Left kidney (tissue), 8 donors: ENCODE measurements around the gene SHMT2. TPM values are rescaled to one million over a fixed set of nuclear protein-coding genes. Genes with fewer than 3 reads are reported as not detected.

Experiments
- DNase-seq: peaks from one replicate; pipeline ENCODE4 v3.0.0-alpha.2; 2013
- long read RNA-seq, 8 donors: transcript quantifications; one replicate each; lab custom pipeline, GENCODE V29; 2026
- polyA plus RNA-seq: library from polyadenylated mRNA; unstranded; fragments of 120-200 nt; gene quantifications from one replicate; pipeline ENCODE4 v1.2.1, GENCODE V29; 2013; ENCODE audit not compliant: insufficient read length

The SHMT2 gene
- 71.6 TPM for polyA plus RNA-seq
- long read RNA-seq, donor 1, transcript SHMT2-201 (12 exons, 2,537 nt), result major isoform, 20 of 21 reads
- long read RNA-seq, donor 1, partial matches to known transcripts, result 0 of 21 reads
- long read RNA-seq, donor 1, other reads (novel, unspliced or antisense), result 0 of 21 reads
- long read RNA-seq, donor 2, transcript SHMT2-201 (12 exons, 2,537 nt), result major isoform, 9 of 15 reads
- long read RNA-seq, donor 2, partial matches to known transcripts, result 5 of 15 reads
- long read RNA-seq, donor 2, other reads (novel, unspliced or antisense), result 0 of 15 reads
- long read RNA-seq, donor 3, transcript SHMT2-201 (12 exons, 2,537 nt), result major isoform, 15 of 20 reads
- long read RNA-seq, donor 3, partial matches to known transcripts, result 0 of 20 reads
- long read RNA-seq, donor 3, other reads (novel, unspliced or antisense), result 0 of 20 reads
- long read RNA-seq, donor 4, result 0 reads
- long read RNA-seq, donor 5, transcript SHMT2-201 (12 exons, 2,537 nt), result major isoform, 23 of 29 reads
- long read RNA-seq, donor 5, partial matches to known transcripts, result 6 of 29 reads
- long read RNA-seq, donor 5, other reads (novel, unspliced or antisense), result 0 of 29 reads
- long read RNA-seq, donor 6, transcript SHMT2-201 (12 exons, 2,537 nt), result major isoform, 10 of 18 reads
- long read RNA-seq, donor 6, partial matches to known transcripts, result 6 of 18 reads
- long read RNA-seq, donor 6, other reads (novel, unspliced or antisense), result 0 of 18 reads
- long read RNA-seq, donor 7, transcript SHMT2-201 (12 exons, 2,537 nt), result major isoform, 29 of 54 reads
- long read RNA-seq, donor 7, partial matches to known transcripts, result 20 of 54 reads
- long read RNA-seq, donor 7, other reads (novel, unspliced or antisense), result 0 of 54 reads
- long read RNA-seq, donor 8, transcript SHMT2-201 (12 exons, 2,537 nt), result major isoform, 9 of 9 reads
- long read RNA-seq, donor 8, partial matches to known transcripts, result 0 of 9 reads
- long read RNA-seq, donor 8, other reads (novel, unspliced or antisense), result 0 of 9 reads

DNA sequence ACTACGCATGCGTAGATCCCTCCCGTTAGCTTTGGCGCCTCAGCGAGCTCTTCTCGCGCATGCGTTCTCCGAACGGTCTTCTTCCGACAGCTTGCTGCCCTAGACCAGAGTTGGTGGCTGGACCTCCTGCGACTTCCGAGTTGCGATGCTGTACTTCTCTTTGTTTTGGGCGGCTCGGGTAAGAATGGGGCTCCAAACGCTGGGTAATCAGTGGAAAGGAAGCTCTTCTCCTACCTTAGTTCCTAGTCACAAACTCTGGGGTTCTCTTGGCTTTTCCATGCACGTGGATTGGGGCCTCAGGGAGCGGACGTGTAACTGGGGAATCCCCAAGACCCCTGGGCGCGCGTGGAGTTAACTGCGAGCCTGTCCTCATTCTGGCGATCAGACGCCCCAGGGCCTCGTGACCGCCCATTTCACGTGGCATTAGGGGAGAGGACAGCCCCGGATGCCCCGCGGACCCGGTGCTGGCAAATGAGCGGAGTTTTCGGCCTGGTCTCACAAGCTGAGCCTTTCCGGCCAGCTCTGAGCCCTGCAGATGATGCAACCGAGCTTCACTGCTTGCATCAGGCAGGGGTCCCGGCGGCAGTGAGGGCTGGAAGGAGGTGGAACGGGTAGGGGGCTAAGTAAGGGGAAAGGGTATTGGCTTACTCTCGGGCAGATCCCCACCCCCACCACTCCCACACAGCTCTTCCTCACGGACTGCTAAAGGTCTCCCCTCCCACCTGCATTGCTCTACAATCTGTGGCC lies at the start of gene SHMT2:
Gene SHMT2, plus strand, starts transcription at position 78 of the 747 bp plus-strand sequence. Its CDS starts 68 bp downstream, at position 146.
- DNase-seq, result peak; percentile 95

DNA sequence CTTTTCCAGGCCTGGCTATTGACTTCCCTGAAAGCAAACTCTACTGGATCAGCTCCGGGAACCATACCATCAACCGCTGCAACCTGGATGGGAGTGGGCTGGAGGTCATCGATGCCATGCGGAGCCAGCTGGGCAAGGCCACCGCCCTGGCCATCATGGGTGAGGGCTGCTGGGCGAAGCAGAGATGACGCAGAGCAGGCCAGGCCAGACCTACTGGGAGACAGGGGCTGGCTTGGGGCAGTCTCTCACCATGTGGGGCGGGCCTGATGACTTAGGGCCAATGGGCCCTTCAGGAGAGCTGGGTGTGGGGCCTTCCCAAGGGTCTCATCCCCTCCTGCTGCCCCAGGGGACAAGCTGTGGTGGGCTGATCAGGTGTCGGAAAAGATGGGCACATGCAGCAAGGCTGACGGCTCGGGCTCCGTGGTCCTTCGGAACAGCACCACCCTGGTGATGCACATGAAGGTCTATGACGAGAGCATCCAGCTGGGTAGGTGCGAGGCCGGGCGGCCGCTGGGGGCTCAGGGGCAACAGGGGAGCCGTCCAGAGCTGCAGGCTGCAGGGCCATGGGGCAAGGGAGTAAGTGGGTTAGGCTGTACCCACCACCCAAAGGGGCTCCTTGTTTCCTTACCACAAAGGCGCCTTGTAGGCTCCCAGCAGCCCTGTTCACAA lies 49.1 kb upstream of the SHMT2 start:
- DNase-seq, result no peak

DNA sequence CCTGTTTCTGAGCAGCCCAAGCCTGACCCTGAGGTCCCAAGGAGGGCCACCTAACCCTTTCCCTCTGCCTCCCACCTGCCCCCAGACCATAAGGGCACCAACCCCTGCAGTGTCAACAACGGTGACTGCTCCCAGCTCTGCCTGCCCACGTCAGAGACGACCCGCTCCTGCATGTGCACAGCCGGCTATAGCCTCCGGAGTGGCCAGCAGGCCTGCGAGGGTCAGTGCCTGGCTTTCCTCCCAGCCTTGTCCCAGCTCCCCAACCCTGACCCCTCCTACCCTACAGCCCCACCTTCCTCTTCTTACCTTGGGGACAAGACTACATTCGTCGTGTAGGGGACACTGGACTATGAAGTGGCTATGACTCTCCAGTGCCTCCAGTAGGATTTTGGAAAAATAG lies 48.4 kb upstream of the SHMT2 start:
- no peak for DNase-seq

DNA sequence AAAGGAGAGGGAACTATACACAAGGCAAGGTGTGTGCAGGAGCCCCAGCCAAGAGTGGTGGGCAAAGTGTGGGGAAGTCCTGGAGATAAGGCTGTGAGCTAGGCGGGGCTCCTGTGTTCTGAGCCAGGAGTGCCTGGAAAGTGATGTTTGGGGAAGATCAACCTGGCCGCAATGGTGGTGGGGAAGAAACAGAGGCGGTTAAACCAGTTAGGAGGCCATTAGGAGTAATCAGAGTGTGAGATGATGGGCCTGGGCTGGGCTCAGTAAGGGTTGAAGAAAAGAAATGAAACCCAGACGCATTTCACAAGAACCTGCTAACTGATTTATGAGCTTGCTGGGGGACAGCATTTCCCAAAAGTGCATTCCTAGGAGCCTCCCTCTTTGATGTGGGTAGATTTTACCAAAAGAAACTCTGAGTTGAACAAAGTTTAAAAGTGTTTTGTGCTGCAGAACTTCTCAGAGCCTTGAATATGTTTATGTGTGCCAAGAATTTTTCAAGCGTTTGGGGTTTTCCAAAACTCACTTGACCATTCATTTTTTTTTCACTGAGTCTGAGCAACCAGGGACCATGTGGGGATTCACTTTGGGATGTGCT lies 47.9 kb upstream of the SHMT2 start:
- DNase-seq, result no peak

DNA sequence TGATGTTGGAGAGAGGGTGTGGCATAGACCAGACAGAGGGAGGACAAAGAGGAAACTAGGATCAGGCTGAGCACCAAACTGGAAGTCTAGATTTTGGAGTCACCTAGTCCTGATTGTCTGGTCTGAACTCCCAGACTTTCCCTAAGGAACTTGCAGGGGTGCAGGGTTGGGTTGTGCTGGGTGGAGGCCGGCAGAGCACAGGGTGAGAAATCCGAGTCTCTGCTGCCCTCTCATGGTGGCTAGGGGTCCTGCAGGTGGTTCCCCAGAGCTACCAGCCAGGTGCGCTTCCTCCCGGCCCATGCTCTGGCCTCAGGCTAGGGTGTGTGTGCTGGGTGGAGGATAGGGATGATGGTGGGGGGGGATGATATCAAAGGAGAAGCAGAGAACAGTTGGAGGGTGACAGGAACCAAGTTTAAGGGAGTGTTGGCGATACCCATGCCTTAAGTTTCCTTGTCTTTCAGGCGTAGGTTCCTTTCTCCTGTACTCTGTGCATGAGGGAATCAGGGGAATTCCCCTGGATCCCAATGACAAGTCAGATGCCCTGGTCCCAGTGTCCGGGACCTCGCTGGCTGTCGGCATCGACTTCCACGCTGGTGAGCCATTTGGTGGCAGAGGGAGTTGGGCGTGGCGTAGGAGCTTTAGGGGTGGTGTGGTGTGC lies 46.5 kb upstream of the SHMT2 start:
- DNase-seq, result peak; percentile 57

DNA sequence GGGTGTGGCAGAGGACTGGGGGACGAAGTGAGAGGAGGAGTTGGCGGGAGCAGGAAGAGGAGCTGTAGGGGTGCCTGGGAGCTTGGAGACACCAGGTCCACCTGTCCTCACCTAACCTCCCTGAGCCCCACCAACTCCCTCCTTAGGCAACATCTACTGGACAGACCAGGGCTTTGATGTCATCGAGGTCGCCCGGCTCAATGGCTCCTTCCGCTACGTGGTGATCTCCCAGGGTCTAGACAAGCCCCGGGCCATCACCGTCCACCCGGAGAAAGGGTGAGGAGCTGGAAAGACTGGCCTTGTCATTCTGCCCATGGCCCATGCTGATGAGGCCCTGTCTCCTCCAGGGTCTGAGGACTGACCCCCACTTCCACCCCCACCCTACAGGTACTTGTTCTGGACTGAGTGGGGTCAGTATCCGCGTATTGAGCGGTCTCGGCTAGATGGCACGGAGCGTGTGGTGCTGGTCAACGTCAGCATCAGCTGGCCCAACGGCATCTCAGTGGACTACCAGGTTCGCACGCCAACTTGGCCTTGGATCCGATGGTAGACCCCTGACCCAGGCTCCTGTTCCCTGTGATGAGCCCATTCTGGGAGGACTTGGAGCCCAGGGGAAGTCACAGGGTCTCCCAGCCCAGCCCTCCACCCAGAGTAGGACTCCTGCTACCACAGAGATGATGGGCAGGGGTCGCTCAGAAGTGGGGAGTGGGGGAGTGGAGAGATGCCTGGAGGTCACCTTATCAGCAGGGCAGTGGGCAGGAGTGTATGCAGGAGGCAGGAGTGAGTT lies 45.4 kb upstream of the SHMT2 start:
- DNase-seq, result no peak

DNA sequence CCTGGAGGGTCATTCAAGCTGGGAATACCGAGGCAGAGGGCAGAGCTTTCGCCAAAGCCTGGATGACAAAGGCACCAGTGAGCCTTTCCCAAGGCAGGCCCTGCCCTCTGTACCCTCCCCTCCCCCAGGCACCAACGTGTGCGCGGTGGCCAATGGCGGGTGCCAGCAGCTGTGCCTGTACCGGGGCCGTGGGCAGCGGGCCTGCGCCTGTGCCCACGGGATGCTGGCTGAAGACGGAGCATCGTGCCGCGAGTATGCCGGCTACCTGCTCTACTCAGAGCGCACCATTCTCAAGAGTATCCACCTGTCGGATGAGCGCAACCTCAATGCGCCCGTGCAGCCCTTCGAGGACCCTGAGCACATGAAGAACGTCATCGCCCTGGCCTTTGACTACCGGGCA lies 44.1 kb upstream of the SHMT2 start:
- DNase-seq, result no peak

DNA sequence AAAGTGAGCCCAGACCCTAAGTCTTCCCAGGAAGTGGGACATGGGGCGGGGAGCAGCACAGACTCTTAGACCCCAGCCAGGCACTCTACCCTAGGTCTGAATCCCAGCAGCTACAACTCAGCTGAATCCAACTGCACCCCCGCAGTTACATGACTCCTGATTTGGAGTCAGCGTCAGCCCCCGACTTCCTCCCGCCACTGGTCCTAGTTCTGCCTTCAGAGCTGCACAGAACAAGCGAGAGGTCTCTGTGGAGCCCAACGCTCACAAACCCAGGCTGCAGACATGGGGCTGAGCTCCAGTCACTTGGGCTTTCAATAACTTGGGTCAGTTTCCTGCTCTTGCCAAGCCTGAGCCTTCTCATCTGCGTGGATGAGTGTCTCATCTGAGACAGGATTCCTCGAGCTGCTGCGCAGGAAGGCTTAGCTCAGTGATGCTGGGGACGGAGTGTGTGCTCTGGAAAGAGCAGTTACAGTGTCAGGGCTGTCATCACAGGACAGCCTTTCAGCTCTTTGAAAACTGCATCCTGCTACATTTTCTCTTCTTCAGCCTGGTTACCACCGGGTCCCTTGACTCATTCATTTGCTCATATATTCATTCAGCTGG lies 43.5 kb upstream of the SHMT2 start:
- DNase-seq, result no peak

DNA sequence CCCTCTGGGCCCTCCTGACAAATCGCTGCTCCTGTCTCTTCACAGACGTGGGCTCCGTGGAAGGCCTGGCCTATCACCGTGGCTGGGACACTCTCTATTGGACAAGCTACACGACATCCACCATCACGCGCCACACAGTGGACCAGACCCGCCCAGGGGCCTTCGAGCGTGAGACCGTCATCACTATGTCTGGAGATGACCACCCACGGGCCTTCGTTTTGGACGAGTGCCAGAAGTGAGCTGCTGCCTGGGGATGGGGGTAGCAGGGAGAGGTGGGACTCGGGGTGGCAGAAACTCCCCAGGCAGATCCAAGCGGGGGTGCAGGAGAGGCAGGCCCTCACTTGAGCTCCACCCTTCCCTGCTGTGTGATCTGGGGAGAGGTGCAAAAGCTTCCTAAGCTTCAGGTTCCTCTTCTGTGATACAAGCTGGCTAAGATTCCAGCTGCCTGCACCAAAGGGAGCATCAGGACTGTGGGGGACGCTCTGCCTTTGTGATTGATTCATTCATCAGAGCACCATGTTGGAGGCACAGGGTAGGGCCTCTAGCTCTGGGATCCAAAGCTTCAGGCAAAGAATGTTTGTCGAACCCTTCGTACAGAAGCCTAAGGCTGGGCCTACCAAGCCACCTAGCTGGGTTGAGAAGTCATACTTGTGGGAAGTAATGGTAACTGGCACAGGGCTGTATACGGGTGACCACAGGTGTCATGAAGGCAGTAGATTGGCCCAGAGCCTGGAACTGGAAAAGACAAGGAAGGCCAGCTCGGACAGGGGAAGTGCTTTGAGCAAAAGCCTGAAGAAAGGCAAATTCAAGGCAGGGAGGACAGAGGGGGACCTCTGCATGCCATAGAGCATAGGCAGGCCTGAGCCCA lies 42.1 kb upstream of the SHMT2 start:
- no peak for DNase-seq

DNA sequence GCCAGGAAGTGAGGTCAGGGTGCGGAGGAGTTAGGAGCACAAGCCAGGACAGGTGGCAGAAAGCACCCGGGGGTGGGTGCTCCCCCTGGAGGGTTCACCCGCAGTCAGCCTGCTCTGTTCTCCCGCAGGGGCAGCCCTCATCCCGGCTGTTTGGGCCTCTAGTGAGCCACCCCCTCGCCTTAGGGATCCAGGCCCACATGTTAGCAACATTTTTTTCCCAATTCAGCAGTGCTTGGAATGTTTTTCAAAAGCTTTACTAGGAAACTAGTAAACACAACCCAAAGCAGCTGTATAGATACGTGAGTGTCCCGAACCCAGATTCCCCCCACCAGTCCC lies 41.5 kb upstream of the SHMT2 start:
- DNase-seq, result no peak

DNA sequence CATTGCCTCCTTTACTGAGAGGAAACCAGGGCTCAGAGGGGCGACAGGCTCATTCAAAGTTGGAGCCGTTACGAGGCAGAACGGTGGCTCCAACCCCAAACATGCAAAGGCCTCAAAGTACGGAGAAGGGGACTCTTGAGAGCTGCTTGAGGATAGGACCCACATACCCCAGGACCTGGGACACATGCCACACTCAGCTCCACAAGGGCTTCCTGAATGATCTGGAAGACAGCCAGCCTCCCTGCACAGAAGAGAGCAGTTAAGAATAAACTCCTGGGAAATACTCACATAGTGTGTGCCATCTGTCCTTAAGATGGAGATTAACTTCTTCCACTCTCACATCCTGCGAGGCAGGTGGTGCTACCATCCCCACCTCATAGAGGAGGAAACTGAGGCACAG lies 39.5 kb upstream of the SHMT2 start:
- DNase-seq, result no peak

DNA sequence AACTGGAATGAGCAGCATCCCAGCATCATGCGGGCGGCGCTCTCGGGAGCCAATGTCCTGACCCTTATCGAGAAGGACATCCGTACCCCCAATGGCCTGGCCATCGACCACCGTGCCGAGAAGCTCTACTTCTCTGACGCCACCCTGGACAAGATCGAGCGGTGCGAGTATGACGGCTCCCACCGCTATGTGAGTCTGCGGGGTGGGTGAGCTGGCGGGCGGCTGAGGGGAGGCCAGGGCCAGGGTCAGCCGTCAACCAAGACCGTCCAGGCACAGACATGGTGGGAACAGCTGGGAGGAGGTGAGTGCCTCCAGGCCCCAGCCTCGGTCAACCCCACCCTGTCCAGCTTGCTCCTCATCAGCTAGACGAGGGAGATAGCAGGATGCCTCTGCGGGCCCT lies 38.7 kb upstream of the SHMT2 start:
- no peak for DNase-seq

DNA sequence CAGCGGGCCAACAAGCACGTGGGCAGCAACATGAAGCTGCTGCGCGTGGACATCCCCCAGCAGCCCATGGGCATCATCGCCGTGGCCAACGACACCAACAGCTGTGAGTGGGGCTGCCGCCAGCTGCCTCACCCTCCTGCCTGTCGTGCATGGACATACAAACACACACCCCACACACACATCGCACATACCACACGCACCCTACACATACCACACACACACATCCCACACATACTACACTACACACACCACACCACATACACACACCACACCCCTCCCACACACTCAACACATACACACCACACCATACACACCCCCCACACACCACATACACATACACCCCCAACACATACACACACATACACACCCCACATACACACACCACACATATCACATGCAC lies 38.1 kb upstream of the SHMT2 start:
- DNase-seq, result no peak

DNA sequence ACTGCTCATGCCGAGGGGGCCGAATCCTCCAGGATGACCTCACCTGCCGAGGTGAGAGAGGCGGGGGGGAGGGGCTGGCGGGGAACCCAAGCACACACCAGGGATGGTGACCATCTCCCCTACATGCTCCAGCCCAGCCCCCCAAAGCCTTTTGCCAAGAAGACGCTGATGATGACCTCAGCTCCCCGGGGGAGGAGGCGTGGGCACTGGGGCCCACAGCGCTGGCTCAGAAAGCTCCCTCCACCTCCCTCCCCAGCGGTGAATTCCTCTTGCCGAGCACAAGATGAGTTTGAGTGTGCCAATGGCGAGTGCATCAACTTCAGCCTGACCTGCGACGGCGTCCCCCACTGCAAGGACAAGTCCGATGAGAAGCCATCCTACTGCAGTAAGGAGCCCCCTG lies 36.6 kb upstream of the SHMT2 start:
- DNase-seq, result no peak

DNA sequence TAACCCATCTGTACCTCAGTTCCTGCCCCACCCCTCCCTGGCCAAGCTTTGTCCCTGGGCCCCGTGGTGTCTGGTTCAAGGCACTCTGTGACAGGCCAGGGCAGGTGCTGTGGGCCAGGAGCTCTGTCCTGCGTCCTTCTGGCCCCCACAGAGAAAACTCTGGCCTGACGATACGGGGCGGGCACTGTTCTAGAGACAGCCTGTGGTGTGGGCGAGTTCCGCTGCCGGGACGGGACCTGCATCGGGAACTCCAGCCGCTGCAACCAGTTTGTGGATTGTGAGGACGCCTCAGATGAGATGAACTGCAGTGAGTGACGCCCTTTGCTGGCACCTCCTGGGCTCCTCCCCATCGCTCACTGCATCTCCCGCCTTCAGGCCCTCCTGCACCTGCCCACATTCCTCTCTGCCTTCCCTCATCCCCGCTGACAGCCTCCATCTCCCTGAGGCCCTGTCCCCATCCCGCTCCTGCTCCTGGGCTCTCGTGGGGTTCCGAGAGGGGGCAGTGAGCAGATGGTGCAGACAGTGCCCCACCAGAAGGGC lies 35.7 kb upstream of the SHMT2 start:
- no peak for DNase-seq

DNA sequence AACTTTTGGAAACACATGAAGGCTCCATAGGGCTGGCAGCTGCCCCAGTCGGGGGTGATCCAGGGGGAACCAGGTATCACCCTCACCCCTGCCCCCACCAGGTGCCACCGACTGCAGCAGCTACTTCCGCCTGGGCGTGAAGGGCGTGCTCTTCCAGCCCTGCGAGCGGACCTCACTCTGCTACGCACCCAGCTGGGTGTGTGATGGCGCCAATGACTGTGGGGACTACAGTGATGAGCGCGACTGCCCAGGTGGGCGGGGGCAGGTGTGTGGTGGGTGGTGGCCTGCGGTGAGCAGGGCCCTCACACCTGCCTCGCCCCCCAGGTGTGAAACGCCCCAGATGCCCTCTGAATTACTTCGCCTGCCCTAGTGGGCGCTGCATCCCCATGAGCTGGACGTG lies 35.3 kb upstream of the SHMT2 start:
- no peak for DNase-seq

DNA sequence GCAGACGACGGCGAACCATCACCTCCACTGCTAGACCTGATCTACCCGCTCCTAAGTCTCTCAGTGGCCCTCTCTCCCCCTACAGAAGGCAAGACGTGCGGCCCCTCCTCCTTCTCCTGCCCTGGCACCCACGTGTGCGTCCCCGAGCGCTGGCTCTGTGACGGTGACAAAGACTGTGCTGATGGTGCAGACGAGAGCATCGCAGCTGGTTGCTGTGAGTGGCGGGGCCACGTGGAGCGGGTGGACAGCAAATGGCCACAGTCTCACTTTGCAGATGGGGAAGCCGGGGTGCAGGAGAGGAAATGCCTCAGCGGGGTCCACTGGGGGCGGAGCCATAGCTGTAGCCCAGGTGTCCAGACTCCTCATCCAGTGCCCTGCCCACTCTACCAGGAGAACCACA lies 34.3 kb upstream of the SHMT2 start:
- no peak for DNase-seq
